Right lobe of liver (tissue), 4 donors: Measurements from ENCODE around the gene CASP7.

Source experiments
- POLR2A ChIP-seq: fragments of 450-650 bp; IDR thresholded peaks from one replicate; pipeline ENCODE4 v1.6.1; 2017; ENCODE audit warnings: antibody characterized with exemption, mild to moderate bottlenecking
- TF ChIP-seq, protein P1 (sequence below), 4 donors: fragments of 200-600 bp in 3 of 4; fragments of 450-650 bp in 1 of 4; IDR thresholded peaks; one replicate each; pipeline versions ENCODE4 v1.5.1 to v1.8.0; 2016 to 2022; ENCODE audit warnings: antibody characterized with exemption in 4 of 4, mild to moderate bottlenecking in 2 of 4
- donor health status: DM: no; HTN: no; CAD: no.
- donor health status: DM: no; HTN: no; CAD: no.
- donor health status: DM: no; HTN: yes; CAD: no.

DNA sequence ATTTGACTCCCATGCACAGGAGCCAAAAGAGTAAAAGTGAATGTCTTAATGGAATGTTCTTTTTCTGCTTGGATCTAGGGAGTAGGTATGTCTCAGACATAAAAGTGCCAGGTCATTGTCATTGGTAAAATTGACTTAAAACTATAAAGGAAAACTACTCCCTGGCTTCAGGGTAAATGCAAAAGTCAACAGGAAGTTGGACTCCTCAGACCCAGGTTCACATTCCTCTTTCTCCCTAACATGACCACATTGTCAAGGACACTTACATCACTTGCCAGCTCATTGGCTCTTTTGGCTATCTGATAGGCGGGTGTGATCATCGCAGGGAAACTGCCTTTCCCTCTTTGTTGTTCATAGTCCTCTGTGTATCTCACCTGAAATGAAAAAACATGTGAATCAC is 29.5 kb upstream of the CASP7 start:
- TF ChIP-seq, protein P1, sequence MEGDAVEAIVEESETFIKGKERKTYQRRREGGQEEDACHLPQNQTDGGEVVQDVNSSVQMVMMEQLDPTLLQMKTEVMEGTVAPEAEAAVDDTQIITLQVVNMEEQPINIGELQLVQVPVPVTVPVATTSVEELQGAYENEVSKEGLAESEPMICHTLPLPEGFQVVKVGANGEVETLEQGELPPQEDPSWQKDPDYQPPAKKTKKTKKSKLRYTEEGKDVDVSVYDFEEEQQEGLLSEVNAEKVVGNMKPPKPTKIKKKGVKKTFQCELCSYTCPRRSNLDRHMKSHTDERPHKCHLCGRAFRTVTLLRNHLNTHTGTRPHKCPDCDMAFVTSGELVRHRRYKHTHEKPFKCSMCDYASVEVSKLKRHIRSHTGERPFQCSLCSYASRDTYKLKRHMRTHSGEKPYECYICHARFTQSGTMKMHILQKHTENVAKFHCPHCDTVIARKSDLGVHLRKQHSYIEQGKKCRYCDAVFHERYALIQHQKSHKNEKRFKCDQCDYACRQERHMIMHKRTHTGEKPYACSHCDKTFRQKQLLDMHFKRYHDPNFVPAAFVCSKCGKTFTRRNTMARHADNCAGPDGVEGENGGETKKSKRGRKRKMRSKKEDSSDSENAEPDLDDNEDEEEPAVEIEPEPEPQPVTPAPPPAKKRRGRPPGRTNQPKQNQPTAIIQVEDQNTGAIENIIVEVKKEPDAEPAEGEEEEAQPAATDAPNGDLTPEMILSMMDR (IDR thresholded peaks at IDR 0.05), result no peak
- no peak for TF ChIP-seq POLR2A
